22Rv1 (cell line): Measurements from ENCODE around the gene IRF2BPL.

Source experiments
- CTCF ChIP-seq: fragments of 450-650 bp; IDR thresholded peaks from 2 replicates; pipeline ENCODE4 v1.5.1; 2017; ENCODE audit warnings: mild to moderate bottlenecking
- ZFX ChIP-seq: fragments of 450-650 bp; IDR thresholded peaks from 2 replicates; pipeline ENCODE4 v1.6.1; 2017; ENCODE audit warnings: antibody characterized with exemption, borderline replicate concordance

GRCh38 chr14:76993752-76994151, 34.8 kb downstream of the IRF2BPL start:
- TF ChIP-seq CTCF (no peak), ZFX (no peak)
